HG03064 (cell line): ENCODE measurements around the gene SH3RF3.

Experiments
- ATAC-seq: cut with Tn5 transposase; IDR thresholded peaks from one replicate; pipeline ENCODE4 v1.9.1; 2021; ENCODE audit warnings: low read depth; ENCODE audit not compliant: unreplicated experiment

SH3RF3 gene

DNA sequence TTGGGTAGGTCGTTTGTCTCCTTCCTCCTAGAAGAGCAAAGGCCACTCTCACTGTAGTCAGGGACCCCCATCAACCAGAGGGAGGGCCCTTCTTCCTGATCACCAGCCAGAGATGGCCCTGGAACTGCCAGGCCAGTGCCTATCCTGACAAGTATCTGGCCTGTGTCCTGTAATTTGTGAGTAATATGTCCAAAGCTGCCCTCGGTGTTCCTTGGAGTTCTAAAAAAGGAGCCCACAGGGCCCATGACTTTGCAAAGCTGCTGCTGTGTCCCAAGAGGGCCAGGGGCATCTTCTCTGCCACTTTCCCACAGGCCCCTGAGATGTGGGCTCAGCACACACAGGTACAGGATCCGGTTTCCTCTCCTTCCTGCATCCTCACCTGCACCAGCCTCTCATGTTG, 272.4 kb downstream of the SH3RF3 start:
- no peak for ATAC-seq

DNA sequence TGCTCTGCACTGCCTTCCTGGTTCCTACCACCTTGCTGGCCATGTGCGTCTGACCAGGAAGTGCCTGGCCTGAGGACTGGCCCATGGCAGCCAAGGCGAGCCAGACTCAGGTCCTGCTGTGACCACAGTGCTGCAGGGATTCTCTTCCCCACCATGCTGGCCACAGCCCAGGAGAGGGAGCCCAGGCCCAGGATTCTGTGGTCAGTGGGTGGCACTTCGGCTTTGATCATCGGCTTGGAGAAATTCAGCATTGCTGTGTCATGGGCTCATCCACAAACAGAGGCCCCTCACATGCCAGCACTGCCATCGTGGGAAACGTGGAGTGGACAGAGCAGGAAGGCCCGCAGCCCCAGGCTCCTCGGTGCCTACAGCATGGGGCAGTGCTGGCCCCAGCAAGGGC, 273.2 kb downstream of the SH3RF3 start:
- ATAC-seq: no peak

DNA sequence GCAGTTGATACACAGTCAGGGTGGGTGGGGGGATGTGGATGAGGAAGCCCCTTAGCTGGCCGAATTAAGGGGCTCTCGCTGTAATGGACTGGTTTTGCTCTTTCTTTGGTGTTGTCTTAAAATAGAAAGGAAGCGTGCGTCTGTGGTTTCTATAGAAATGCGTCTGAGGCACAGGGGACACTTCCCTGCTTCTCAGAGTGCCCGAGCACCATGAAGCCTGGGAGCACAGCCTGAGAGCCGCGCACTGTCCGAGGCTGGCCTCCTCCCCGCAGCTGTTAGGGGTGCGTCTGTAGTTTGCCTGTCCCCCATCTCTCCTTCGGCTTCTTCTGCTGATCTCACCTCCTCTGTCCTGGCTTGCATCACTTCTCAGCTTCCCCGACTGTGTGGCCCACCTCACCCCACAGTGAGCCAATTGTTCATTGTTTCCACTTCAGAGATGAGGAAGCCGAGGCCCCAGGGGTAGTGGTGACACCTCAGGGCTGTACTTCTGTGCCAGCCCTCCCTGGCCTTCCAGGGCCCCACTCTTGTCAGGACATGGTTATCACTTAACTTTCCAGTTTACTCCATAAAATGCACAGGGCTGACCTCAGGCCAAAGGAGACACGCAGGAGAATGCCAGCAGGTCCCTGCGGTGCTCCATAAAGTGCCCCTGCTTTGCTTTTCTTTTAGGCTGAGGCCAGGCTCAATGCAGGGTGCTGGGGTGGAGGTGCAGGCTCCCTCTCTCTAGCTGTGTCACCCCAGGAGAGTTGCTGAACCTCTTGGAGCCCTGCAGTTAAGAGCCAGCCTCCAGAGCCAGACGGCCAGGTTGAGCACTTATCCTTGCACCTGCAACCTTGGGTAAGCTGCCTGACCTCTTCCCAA, 274.2 kb downstream of the SH3RF3 start:
- ATAC-seq: no peak

DNA sequence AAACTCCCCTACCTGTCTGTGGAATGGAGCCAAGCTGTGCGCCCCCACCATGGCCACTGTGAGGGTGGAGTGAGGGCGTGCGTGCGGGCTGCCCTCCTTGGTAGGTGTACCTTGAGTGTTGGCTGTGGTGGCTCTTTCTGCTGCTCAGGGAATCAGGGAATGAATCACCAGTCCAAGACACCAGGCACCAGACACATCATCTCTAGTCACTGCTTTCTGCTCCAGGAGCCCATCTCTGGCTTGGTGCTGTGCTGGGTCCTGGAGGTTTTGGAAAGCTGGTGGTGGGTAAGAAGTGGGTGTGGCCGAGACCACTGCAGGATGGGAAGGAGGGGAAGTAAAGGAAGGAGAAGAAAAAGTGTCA, 274.8 kb downstream of the SH3RF3 start:
- no peak for ATAC-seq

DNA sequence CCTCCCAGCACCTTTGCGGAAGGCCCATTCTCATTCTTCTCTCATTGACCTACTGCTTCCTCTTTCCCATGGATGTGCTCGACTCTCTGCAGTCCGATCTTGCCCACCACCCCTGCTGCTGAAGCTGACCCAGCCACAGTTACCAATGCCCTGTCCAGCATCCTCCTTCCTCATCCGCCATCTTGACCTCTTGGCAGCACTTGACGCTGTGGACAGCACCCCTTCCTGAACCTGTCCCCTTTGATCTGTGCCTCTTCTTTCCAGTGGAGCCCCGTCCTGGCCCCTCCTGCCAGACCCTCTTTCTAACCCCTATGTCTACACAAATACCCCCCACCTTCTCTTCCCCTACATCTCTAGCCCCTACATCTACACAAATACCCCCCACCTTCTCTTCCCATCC, 275.7 kb downstream of the SH3RF3 start:
- ATAC-seq: no peak

DNA sequence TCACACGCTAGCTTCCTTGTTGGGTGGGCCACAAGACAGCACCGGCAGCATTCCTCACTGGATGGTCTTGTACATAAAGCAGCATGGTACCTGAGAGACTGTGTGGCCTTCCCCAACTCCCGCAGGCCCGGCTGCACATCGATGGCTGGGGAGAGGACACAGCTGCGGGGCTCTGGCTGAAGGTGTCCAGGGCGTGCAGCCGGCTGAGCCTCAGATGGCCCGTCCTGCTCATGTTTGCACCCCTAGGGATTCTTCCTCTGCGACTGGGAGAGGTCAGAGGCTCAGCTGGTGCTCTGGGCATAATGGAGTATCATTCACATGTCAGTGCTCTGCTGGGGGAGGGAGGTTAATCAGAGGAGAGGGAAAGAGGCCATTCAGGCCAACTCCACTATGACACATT, 276.9 kb downstream of the SH3RF3 start:
- no peak for ATAC-seq

DNA sequence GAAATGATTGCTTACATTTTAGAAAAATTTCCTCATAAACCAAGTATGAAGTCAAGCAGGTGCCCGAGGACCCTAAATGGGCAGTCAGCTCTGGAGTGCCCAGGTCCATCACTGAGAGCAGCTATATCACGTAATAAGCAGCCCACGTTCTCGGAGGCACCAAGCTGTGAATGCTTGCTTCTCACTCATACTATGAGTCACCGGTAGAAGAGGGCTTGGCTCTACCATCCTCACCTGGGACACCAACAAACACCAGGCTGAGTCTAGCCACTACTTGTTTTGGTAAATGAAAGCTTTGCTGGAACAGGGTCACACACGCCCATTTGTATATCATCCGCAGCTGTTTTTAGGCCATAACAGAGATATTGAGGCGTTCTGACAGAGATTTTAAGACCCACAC, 277.3 kb downstream of the SH3RF3 start:
- no peak for ATAC-seq

DNA sequence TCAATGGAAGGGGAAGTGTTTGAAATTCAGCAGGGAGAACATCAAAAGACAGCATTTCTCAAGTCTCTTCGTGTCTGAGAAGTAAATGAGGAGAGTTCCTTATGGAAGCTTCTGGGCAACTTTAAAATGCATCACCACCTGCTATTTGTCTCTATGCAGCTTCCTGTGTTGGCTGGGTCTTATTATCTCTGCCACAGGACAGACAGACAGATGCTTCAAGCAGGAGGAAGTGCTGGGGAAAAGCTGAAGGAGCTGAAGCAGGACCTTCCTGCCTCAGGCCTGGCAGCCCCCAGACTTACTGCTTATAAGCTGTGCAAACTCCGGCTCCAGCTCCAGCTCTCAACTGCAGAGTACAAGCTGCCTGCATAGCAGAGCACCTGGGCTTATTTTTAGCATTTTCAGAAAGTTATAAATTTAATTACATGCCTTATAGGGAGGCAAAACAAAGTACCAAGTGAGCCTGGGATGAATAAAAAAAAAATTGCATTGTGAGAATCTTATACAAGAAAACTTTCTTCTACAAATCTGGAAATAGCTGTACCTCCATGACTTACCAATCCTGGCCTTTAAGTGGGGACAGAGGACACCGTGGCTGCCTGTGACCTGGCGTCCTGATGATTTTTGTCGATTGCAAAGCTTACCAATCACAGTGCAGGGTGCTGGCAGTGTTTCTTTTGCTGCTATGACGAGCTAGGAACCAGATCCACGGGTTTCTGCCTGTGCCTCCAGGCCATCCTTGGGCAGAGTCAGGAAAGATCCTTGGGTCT, 278.5 kb downstream of the SH3RF3 start:
- no peak for ATAC-seq

DNA sequence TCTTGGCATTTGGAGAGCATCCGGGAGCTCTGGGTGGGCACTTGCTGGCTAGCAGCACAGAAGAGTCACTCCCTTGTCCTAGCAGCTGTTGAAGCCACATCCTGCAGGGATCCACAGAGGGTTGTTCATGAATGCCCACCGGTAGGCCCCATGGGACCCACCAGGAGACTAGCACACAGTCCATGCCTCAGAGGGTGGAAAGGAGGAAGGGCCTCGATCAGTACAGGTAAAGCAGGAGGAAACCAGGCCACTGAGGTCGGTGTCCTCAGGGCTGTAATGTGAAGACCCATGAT, 279.0 kb downstream of the SH3RF3 start:
- no peak for ATAC-seq

DNA sequence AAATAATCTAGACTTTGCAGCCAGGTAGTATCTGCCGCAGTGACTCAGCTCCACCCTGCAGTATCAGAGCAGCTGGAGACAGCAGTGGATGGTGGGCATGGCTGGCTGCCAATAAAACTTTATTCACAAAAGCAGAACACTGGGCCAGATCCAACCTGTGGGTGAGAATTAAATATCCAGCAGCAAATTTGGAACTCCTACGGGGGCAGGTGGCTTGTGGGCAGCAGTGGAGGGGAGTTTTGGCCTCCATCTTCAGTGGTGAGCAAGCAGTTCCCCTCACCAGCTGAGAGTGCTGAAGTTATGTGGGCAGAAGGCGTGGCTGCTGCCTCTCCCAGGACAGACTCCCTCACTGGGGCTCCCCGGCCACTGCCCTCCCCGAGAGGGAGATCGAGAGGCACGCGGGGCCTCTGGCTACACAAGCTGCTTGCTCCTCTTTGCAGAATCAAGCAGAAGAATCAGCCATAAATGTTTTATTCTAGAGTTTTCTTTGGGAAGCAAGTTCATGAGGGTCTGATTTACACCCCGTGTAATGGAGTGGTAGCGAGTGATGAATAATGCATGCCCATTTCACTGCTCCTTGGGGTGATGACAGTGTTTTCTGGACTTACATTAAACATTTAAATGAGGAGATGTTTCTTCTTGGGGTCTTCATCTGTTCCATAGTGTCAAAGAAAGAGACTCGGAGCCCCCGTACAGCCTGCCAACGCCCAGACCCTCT, 280.5 kb downstream of the SH3RF3 start:
- ATAC-seq: no peak

DNA sequence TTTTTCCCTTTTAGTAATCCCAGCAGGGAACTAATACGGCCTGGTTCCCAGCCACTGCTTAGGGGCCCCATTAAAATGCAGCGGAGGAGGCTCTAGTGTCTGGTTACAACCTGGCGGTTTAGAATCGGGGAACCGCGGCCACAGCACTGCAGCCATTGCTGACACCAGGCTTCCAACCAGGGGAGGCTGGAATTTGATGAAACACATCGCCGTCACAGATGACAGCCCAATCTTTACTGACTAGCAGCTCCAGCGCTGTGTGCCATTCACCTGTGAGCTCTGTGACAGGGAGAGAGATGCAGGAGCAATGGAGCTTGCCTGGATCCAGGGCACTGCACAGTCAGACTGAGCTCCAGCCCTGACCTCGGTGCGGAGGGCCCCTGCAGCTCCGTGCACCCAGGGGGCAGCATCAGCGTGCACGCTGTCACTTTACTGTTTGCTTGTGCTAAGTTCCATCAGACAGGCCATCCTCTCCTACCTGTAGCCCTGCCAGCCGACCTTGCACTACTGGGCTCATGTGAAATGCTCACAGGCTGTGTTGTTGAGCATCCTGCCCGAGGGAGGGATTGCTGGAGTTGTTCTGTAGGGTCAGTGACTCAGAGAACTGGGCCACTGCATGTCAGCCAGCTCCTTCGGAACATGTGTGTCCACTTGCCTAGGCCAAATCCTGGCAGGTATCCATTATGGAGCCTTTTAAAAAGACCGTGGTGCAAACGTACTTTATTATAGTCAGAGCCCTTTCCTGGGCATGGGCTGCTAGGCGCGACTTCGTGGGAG, 281.2 kb downstream of the SH3RF3 start:
- ATAC-seq: no peak

DNA sequence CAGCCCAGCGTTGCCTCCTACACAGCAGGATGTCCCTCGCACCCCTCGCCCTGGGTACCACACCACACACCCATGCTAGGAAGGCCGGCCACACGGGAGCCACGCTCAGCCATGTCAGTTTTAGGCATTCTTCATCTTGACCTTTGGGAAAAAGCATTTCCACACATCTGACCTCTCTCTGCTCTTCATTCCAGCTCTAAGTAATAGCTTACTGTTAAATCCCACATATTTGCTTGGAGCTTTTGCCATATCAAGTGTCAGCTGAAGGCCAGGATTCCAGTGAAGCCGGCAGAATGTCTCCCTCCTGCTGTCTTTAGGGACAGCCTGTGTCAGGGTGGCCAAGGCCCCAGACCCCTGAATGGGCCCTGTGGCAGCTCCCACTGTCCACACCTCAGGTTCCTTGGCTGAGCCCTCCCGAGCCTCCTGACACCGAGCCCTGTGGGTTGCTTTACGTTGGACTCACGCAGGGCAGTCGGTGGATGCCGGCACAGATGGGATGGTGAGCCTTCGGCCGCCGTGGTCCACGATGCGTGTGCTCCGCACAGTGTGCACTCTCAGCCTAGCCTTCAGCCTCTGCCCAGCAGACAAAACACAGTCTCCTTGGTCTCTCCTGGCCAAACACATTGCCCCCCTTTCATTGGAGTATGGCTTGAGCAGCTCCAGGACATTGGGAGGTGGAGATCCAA, 282.8 kb downstream of the SH3RF3 start:
- ATAC-seq: no peak

DNA sequence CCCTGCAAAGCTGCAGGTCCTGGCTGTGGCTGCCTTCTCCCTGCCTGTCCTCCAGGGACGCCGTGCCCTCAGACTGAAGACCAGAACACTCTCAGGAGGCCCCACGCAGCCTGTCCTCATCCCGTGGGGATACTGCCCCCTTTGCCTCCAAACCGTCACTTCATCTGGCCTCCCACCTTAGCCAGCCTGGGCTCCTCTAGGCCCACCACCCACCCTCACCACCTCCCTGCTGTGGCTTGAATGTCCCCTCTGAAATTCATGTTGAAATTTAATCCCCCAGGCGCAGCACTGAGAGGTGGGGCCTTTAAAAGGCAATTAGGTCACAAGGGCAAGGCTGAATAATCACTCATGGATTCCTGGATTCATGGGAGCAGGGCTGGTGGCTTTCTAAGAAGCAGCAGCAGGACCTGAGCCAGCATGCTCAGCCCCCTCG, 286.6 kb downstream of the SH3RF3 start:
- no peak for ATAC-seq

DNA sequence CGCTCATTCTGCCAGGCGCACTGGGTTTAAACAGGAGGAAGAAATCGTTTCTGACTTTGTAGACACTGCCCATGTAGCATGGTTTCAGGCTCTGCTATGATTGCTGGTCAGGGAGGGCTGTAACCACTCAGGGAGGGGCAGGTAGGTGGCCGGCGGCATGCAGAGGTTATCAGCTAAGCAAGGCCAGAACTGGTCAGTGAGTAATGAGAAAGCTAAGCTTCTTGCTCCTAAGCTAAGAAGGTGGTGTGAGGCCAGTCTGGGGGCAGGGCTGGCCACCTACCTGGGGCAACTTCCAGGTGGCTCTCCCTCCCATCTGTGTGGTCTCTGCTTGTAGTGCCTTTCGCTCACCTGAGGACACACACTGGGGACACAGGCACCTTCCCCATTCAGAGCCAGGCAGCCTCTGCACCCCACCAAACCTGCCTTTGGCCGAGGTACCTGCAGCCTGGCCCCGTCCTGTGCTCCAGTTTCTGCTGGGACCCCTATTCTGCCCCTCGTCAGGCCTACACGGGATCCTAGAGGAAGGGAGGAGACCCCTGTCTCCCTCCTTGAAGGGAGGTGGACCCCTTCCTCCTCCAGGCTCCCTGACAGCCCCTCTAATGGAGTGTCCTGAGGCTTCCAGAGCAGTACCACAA, 288.8 kb downstream of the SH3RF3 start:
- no peak for ATAC-seq

DNA sequence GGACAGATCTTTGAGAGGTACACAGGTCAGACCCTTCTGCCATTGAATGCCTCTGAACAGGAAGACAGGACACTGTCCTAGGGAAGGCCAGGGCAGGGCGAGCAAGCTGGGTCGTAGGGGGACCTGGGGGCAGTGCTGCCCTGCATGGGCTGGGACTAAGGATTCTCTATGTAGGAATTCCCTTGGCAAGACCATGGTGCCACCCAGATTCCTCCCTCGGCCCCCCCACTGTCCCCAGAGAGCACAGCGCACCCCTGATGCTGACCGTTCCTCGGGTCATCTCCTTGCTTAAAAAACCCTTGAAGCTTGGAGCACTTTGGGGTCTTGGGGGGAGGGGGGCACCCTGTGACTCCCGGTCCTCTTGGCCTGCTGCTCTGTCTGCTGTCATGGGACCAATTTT, 289.7 kb downstream of the SH3RF3 start:
- ATAC-seq: no peak

DNA sequence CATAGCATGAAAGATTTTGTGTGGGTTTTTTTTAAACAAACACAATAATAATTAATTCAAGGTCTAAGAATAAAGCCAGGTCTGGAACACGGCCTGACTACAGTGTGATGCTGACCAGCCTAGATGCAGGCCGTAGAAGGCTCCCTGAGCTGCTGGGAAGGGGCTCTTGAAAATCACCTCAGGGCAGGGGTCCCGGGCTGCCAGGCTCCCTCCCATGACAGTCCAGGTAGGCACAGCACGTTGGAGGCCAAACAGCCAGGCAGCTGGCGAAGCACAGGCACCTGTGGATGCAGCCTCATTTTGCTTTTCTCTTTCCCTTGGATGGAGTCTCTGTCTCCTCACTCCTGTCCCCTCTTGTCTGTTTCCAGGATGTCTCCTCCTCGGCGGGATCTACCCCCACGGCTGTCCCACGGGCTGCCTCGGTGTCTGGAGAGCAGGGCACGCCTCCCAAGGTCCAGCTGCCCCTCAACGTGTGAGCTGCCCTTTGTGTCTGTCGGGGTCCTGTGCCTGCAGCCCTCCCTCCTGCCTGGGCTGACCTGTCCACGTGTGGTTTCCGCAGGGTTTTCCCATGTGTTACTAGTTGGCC, 290.3 kb downstream of the SH3RF3 start:
- no peak for ATAC-seq

DNA sequence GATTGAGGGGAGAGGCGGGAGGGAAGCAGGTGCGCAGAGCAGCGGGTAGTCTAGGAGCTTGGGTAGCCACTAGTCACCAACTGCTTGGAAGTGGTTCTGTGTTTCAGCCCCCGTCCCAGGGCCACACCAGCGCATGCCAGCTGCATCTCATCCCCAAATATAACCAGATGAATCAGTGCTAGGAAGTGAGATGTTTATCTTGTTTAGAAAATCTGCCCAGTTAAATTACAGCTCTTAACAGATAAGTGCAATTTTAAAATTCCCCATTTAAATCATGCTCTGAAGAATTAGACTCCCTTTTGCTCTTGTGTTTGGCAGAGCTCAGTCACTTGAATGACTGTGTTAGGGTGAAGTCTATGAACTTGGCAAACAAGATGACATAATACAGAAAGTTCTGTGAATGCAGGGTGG, 291.0 kb downstream of the SH3RF3 start:
- ATAC-seq: no peak

DNA sequence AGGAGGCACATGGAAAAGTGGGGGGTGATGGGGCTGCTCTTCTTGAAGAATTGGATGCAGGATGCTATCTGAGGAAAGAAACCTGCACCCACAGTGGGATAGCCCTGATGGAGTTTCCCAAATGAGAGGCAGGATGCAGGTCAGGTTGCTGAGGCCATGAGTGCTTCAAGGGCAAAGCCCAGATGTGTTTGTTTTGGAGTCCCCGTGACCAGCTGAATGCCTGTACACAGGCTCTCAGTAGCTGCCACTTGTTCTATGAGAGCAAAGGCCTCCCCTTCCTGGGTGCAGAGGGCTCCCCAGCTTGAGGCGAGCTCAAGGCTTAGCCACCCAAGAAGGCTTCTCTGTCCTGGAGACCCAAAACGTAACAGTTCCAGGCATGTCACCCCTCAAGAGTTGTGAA, 292.1 kb downstream of the SH3RF3 start:
- no peak for ATAC-seq

DNA sequence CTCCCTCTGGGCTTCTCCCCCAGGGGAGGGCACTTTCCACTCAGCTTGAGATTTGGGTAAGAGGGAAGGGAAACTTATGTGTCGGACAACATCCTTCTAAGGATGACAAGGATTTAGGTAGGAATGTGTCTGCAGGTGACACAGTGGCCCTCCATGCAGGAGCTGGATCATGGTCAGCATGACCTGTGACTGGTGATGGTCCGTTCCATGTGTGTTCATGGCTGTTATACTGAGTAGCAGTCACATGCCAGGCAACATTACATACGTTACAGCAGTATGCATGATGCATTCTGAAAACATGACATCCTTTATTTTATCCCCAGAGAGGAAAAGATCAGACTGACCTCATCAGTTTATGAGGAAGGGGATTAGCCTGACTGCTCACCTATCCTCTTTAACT, 292.6 kb downstream of the SH3RF3 start:
- no peak for ATAC-seq
